Mesodermal cell (in vitro differentiated cells): ENCODE results near the gene BMPR1A.
A peak's percentile ranks its signal among the peaks of the same experiment; 100 is the strongest.

Experiments used
- H3K27ac ChIP-seq: 2 replicates; pipeline ENCODE4 v1.7.0; 2013; ENCODE audit warnings: mild to moderate bottlenecking, low read depth, low read length, moderate library complexity; ENCODE audit not compliant: severe bottlenecking
- H3K36me3 ChIP-seq: 2 replicates; pipeline ENCODE4 v1.7.1; 2013; ENCODE audit warnings: mild to moderate bottlenecking, low read length, moderate library complexity; ENCODE audit not compliant: control insufficient read depth, insufficient read depth
- H3K4me1 ChIP-seq: one replicate; pipeline ENCODE4 v1.7.1; 2013; ENCODE audit warnings: mild to moderate bottlenecking, low read length; ENCODE audit not compliant: insufficient read depth, control insufficient read depth, poor library complexity, severe bottlenecking
- H3K4me3 ChIP-seq: 2 replicates; pipeline ENCODE4 v1.7.0; 2013; ENCODE audit warnings: low read length, control low read depth, mild to moderate bottlenecking; ENCODE audit not compliant: insufficient read depth, poor library complexity, severe bottlenecking; ENCODE audit errors: extremely low read depth
- H3K9me3 ChIP-seq: 2 replicates; pipeline ENCODE4 v1.7.1; 2013; ENCODE audit warnings: mild to moderate bottlenecking, low read length, moderate library complexity; ENCODE audit not compliant: control insufficient read depth
- WGBS, 2 experiments: methylation state at CpG; one replicate each; pipeline ENCODE4 v1.1.5; 2013; ENCODE audit warnings: missing lambda C conversion rate in 2 of 2; ENCODE audit not compliant: insufficient coverage in 2 of 2; 5-methylcytosine and 5-hydroxymethylcytosine counted together

BMPR1A gene

GRCh38 chr10:86955501-86956194 is 199.2 kb downstream of the BMPR1A start:
- Histone ChIP-seq H3K27ac (peak overlapping the region; percentile 85), H3K9me3 (peaks cover 28% of the 10 kb centered on the region), H3K36me3 (peaks cover 4% of the 10 kb centered on the region), H3K4me3 (peak overlapping the region; percentile 30), H3K4me1 (peaks cover 55% of the 10 kb centered on the region)
- WGBS, 2 experiments, result 48 to 77% methylated on average over 2 to 5 of the region's 16 CpGs

GRCh38 chr10:86956195-86956847 is 199.9 kb downstream of the BMPR1A start:
- H3K36me3 ChIP-seq, result peaks cover 4% of the 10 kb centered on the region
- peaks cover 55% of the 10 kb centered on the region for H3K4me1 ChIP-seq
- H3K4me3 ChIP-seq, result peak overlapping the region; percentile 30
- no peak overlapping the region for H3K27ac ChIP-seq
- H3K9me3 ChIP-seq, result peaks cover 27% of the 10 kb centered on the region
- WGBS, 2 experiments, result 83 to 100% methylated on average over 1 to 3 of the region's 7 CpGs

GRCh38 chr10:86956848-86957448 is 200.5 kb downstream of the BMPR1A start:
- Histone ChIP-seq H3K4me1 (peaks cover 55% of the 10 kb centered on the region), H3K36me3 (peaks cover 4% of the 10 kb centered on the region), H3K9me3 (peaks cover 20% of the 10 kb centered on the region), H3K4me3 (peak overlapping the region; percentile 30), H3K27ac (peak overlapping the region; percentile 29)
- WGBS, 2 experiments, result 74 to 80% methylated on average over 7 of the region's 7 CpGs

GRCh38 chr10:86957471-86958115 is 201.2 kb downstream of the BMPR1A start, which contains the start of gene MMRN2:
TSS of gene MMRN2 (minus strand) at chr10:86957615. CDS start at chr10:86957541, 74 bp downstream.
- peak within 1 kb of the TSS; percentile 30 for H3K4me3 ChIP-seq

GRCh38 chr10:86958116-86958900 is 201.9 kb downstream of the BMPR1A start, which contains the start of gene SNCG:
TSS of gene SNCG (plus strand) at chr10:86958599. CDS start at chr10:86958698, 99 bp downstream.
- H3K27ac ChIP-seq, result peak within 1 kb of the TSS; percentile 76
- peaks cover 8% of the 10 kb centered on the region for H3K9me3 ChIP-seq
- H3K36me3 ChIP-seq, result peaks cover 4% of the 10 kb centered on the region
- 78% methylated on average over 15 to 18 of the region's 22 CpGs for WGBS, 2 experiments
- peaks cover 55% of the 10 kb centered on the region for H3K4me1 ChIP-seq
- peak within 1 kb of the TSS; percentile 30 for H3K4me3 ChIP-seq

More at GRCh38 chr10:86957471-86958115, 201.2 kb downstream of the BMPR1A start, which contains the start of gene MMRN2:
- 75 to 85% methylated on average over 4 to 7 of the region's 9 CpGs for WGBS, 2 experiments
- Histone ChIP-seq H3K27ac (peak within 1 kb of the TSS; percentile 49), H3K36me3 (peaks cover 4% of the 10 kb centered on the region), H3K4me1 (peaks cover 55% of the 10 kb centered on the region), H3K9me3 (peaks cover 15% of the 10 kb centered on the region)

- 46 to 63% methylated on average over 10 to 11 of the region's 16 CpGs for WGBS, 2 experiments
- H3K4me3 ChIP-seq, result no peak overlapping the region
- no peaks in the 10 kb centered on the region for H3K9me3 ChIP-seq
- no peaks in the 10 kb centered on the region for H3K36me3 ChIP-seq
- H3K4me1 ChIP-seq, result peaks cover 49% of the 10 kb centered on the region
- peak overlapping the region; percentile 76 for H3K27ac ChIP-seq
Observed at GRCh38 chr10:86958901-86959736, 202.7 kb downstream of the BMPR1A start.

GRCh38 chr10:86959737-86960002 is 203.3 kb downstream of the BMPR1A start:
- Histone ChIP-seq H3K27ac (peak overlapping the region; percentile 76), H3K36me3 (no peaks in the 10 kb centered on the region), H3K4me1 (peaks cover 46% of the 10 kb centered on the region), H3K9me3 (no peaks in the 10 kb centered on the region), H3K4me3 (no peak overlapping the region)
- 100% methylated on average over 2 of the region's 2 CpGs; no CpG with 5 or more reads in 1 of the 2 experiments for WGBS, 2 experiments

- Histone ChIP-seq H3K36me3 (no peaks in the 10 kb centered on the region), H3K27ac (peak overlapping the region; percentile 76), H3K4me1 (peaks cover 41% of the 10 kb centered on the region), H3K4me3 (no peak overlapping the region), H3K9me3 (no peaks in the 10 kb centered on the region)
- 75 to 78% methylated on average over 33 to 35 of the region's 37 CpGs for WGBS, 2 experiments
Observed at GRCh38 chr10:86960003-86960862, 203.8 kb downstream of the BMPR1A start.

- peaks cover 38% of the 10 kb centered on the region for H3K4me1 ChIP-seq
- WGBS, 2 experiments, result 88 to 90% methylated on average over 5 to 9 of the region's 9 CpGs
- no peaks in the 10 kb centered on the region for H3K36me3 ChIP-seq
- no peak overlapping the region for H3K4me3 ChIP-seq
- H3K9me3 ChIP-seq, result no peaks in the 10 kb centered on the region
- no peak overlapping the region for H3K27ac ChIP-seq
Observed at GRCh38 chr10:86960863-86961434, 204.5 kb downstream of the BMPR1A start.
